Breast epithelium (tissue), 3 donors: ENCODE results near the gene CRHR2.

Experiments
- CTCF ChIP-seq, 3 donors: fragments of 450-650 bp; IDR thresholded peaks; one replicate each; pipeline ENCODE4 v1.5.1; 2016 to 2017; ENCODE audit warnings: antibody characterized with exemption in 3 of 3, mild to moderate bottlenecking in 3 of 3, moderate library complexity in 3 of 3
- POLR2A ChIP-seq: fragments of 450-650 bp; IDR thresholded peaks from one replicate; pipeline ENCODE4 v1.6.1; 2016; ENCODE audit warnings: antibody characterized with exemption, mild to moderate bottlenecking, moderate library complexity
- POLR2AphosphoS5 ChIP-seq, 3 donors: sonication (generic); formaldehyde crosslinking; IDR thresholded peaks; one replicate each; pipeline ENCODE4 v1.6.1; 2017; ENCODE audit warnings: antibody characterized with exemption in 3 of 3

DNA sequence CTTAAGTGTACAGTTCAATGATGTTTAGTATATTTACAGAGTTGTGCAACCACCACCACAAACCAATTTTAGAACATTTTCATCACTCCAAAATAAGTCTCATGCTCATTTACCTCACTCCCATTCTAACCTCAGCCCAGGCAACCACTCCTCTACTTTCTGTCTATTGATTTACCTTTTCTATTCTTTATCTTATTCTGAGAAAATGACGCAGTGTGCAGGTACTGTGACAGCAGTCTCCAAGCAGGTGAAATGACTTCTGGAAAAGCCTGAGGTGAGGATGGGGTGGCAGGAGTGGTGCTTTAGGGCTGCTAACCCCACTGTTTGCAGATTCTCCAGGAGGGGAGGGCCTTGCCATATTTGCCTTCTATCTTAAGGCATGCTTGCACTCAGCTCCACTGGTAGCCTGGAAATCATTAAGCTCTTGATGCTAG lies 48.0 kb downstream of the CRHR2 start:
- TF ChIP-seq POLR2AphosphoS5 (IDR thresholded peaks at IDR 0.05) (no peak), POLR2A (no peak), CTCF (IDR thresholded peaks at IDR 0.05) (no peak)
